Mesodermal cell (in vitro differentiated cells): ENCODE data around the gene TERT. TPM values are rescaled to one million over a fixed set of nuclear protein-coding genes. Genes with fewer than 3 reads are reported as not detected.
"Not testable (repeated sequence)": the region's sequence is repeated elsewhere in the genome, so short reads cannot be mapped to it uniquely, and the experiment has no call there.

Experiments used
- H3K27ac ChIP-seq: 2 replicates; pipeline ENCODE4 v1.7.0; 2013; ENCODE audit warnings: mild to moderate bottlenecking, low read depth, low read length, moderate library complexity; ENCODE audit not compliant: severe bottlenecking
- H3K36me3 ChIP-seq: 2 replicates; pipeline ENCODE4 v1.7.1; 2013; ENCODE audit warnings: mild to moderate bottlenecking, low read length, moderate library complexity; ENCODE audit not compliant: control insufficient read depth, insufficient read depth
- H3K4me1 ChIP-seq: one replicate; pipeline ENCODE4 v1.7.1; 2013; ENCODE audit warnings: mild to moderate bottlenecking, low read length; ENCODE audit not compliant: insufficient read depth, control insufficient read depth, poor library complexity, severe bottlenecking
- H3K4me3 ChIP-seq: 2 replicates; pipeline ENCODE4 v1.7.0; 2013; ENCODE audit warnings: low read length, control low read depth, mild to moderate bottlenecking; ENCODE audit not compliant: insufficient read depth, poor library complexity, severe bottlenecking; ENCODE audit errors: extremely low read depth
- H3K9me3 ChIP-seq: 2 replicates; pipeline ENCODE4 v1.7.1; 2013; ENCODE audit warnings: mild to moderate bottlenecking, low read length, moderate library complexity; ENCODE audit not compliant: control insufficient read depth
- WGBS, 2 experiments: methylation state at CpG; one replicate each; pipeline ENCODE4 v1.1.5; 2013; ENCODE audit warnings: missing lambda C conversion rate in 2 of 2; ENCODE audit not compliant: insufficient coverage in 2 of 2; 5-methylcytosine and 5-hydroxymethylcytosine counted together
- polyA plus RNA-seq, 2 experiments: library from polyadenylated mRNA; stranded (reverse); fragments of 50-300 nt; gene quantifications; one replicate each; pipeline ENCODE4 v1.2.3, GENCODE V29; 2013

The TERT gene
- polyA plus RNA-seq (2013, experiment 1 of 2): 0.96 TPM
- 0.46 TPM for polyA plus RNA-seq (2013, experiment 2 of 2)

DNA sequence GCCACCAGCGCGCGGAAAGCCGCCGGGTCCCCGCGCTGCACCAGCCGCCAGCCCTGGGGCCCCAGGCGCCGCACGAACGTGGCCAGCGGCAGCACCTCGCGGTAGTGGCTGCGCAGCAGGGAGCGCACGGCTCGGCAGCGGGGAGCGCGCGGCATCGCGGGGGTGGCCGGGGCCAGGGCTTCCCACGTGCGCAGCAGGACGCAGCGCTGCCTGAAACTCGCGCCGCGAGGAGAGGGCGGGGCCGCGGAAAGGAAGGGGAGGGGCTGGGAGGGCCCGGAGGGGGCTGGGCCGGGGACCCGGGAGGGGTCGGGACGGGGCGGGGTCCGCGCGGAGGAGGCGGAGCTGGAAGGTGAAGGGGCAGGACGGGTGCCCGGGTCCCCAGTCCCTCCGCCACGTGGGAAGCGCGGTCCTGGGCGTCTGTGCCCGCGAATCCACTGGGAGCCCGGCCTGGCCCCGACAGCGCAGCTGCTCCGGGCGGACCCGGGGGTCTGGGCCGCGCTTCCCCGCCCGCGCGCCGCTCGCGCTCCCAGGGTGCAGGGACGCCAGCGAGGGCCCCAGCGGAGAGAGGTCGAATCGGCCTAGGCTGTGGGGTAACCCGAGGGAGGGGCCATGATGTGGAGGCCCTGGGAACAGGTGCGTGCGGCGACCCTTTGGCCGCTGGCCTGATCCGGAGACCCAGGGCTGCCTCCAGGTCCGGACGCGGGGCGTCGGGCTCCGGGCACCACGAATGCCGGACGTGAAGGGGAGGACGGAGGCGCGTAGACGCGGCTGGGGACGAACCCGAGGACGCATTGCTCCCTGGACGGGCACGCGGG is at the start of gene TERT:
Gene TERT, minus strand, starts transcription at position 234 of the 815 bp plus-strand sequence. Its CDS starts 79 bp downstream, at position 155.
- 2 to 5% methylated on average over 55 to 63 of the region's 102 CpGs for WGBS, 2 experiments
- no peak within 1 kb of the TSS for H3K27ac ChIP-seq
- H3K4me1 ChIP-seq: no peaks in the 10 kb centered on the region
- no peaks in the 10 kb centered on the region for H3K36me3 ChIP-seq
- peak within 1 kb of the TSS; percentile 35 for H3K4me3 ChIP-seq
- no peaks in the 10 kb centered on the region for H3K9me3 ChIP-seq

DNA sequence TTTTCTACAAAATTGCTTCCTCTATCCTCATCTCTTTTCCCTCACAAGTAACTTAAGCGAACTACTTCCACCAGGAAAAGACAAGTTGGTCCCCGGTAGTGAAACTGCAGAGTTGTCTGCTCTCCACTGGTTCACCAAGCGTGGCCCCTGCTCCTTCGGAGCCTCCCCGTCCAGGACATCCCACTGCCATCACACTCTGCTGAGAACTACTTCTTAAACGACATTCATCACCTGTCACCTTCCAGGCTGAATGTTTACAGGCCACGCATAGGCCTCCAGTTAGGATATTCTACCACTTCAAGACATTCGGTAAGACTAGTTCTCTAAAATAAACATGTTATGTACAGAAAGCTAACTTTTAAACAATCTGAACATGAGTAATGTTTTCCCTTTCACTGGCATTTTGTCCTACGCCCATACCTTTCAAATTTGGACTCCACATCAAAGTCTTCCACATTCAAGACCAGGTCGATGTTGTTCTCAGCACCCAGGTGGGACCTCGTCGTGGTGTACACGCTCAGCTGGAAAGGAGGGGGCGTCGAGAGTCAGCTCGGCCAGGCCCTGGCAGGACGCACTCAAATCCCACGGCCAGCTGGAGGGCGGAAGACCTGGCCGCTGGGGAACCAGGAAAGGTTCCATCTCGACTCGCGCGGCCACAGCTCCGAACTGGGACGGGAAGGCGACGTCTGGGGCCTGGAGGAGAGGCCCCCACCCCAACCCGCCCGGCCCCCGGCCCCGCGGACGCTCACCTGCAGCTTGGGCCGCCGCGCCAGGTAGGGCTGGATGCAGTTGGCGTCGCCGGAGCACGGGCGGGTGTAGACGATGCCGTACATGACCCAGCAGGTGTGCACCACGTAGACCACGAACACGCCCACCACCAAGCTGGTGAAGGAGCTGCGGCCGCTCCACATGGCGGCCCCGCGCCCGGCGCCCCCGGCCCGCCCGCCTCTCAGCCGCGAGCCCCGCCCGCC is 49.3 kb upstream of the TERT start:
- 10 to 13% methylated on average over 45 to 46 of the region's 61 CpGs for WGBS, 2 experiments
- Histone ChIP-seq H3K4me3 (peak overlapping the region; percentile 61), H3K27ac (no peak overlapping the region), H3K36me3 (peaks cover 38% of the 10 kb centered on the region), H3K4me1 (peaks cover 13% of the 10 kb centered on the region), H3K9me3 (no peaks in the 10 kb centered on the region)

DNA sequence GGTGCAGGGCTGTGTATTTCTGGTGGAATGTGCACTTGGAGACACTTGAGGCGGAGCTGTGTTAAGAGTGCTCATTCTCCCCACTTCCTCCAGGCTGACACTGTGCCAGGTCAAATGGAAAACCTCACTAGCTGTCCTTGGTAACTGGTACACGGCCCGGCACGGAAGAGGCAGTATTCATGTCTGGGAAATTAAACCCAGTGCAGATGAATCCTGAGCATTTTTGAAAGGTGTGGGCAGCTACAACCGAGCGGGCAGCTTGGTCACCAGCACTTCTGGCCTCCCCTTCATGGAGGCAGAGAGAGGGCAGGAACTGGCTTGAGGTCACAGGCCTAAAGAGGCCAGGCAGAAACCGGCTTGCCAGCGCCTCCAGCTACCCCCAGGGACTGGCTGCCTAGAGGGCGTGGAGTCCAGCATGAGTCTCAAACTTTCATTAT is 48.5 kb upstream of the TERT start:
- H3K9me3 ChIP-seq: no peaks in the 10 kb centered on the region
- 100% methylated on average over 5 to 7 of the region's 9 CpGs for WGBS, 2 experiments
- no peak overlapping the region for H3K27ac ChIP-seq
- H3K4me3 ChIP-seq: peak overlapping the region; percentile 61
- H3K36me3 ChIP-seq: peaks cover 47% of the 10 kb centered on the region
- H3K4me1 ChIP-seq: peaks cover 13% of the 10 kb centered on the region

DNA sequence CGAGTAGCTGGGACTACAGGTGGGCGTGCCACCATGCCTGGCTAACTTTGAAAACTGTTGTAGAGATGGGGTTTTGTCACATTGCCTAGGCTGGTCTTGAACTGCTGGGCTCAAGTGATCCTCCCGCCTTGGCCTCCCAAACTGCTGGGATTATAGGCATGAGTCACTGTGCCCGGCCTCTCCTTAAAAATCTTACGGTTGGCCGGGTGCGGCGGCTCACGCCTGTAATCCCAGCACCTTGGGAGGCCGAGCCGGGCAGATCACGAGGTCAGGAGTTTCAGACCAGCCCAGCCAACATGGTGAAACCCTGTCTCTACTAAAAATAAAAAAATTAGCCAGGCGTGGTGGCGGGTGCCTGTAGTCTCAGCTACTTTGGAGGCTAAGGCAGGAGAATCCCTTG is 47.8 kb upstream of the TERT start:
- H3K27ac ChIP-seq, H3K4me3 ChIP-seq, H3K9me3 ChIP-seq: not testable (repeated sequence)
- Histone ChIP-seq H3K4me1 (peaks cover 13% of the 10 kb centered on the region), H3K36me3 (peaks cover 53% of the 10 kb centered on the region)
- WGBS, 2 experiments: 91 to 94% methylated on average over 12 to 14 of the region's 14 CpGs

DNA sequence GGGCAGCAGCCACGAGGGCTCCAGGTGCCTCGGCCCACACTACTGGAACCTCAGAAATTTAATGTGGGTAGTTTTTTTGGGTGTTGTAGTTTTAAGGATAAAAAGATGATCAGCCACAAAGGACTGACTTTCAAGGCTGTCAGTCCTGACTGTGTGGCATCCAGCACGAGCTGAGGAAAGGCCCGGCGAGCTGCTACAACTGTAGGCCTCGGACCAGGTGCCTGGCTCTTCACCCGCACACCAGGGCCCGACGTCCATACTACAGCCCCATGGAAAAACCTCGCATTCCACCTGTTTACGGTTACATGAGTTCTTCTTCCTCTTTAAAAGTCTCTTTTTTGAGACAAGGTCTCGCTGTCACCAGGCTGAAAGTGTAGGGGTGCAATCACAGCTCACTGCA is 47.4 kb upstream of the TERT start:
- Histone ChIP-seq H3K4me1 (peaks cover 13% of the 10 kb centered on the region), H3K9me3 (no peaks in the 10 kb centered on the region), H3K4me3 (no peak overlapping the region), H3K36me3 (peaks cover 57% of the 10 kb centered on the region), H3K27ac (no peak overlapping the region)
- 94 to 100% methylated on average over 11 to 12 of the region's 12 CpGs for WGBS, 2 experiments

DNA sequence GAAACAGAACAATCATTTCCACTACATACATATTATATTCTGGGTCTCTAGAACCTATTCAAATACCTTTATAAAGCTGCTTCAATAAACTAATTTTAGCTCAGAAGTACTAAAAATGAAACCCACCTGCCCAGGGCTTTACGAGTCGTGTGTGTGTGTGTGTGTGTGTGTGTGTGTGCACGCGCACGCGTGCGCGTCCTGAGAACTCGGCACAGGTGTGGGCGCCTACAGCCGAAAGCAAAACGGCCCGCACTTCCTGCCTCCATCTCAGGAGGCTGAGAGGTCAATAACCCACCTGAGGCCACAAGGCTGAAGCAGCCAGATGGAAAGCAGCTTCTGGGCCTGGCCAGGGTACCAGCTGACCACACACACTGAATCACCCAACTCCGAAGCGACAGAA is 47.0 kb upstream of the TERT start:
- no peak overlapping the region for H3K27ac ChIP-seq

DNA sequence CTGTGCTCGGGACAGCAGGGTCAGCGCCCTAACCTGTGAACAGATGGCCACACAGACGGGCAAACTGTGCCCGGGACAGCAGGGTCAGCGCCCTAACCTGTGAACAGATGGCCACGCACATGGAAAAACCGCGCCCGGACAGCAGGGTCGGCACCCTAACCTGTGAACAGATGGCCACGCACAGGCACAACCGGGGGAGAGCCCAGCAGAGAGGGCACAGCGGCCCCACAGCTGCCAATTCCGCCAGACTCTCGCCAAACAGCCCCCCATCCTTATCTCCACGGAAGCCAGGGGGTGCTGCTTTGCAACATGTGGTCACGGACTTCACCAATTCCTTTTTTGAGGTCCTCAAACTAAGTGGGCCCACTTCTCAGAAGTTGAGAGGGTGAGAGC is 44.9 kb upstream of the TERT start:
- not testable (repeated sequence) for H3K4me3 ChIP-seq, H3K27ac ChIP-seq, H3K9me3 ChIP-seq, H3K4me1 ChIP-seq
- H3K36me3 ChIP-seq: peaks cover 82% of the 10 kb centered on the region
- 92 to 93% methylated on average over 8 to 12 of the region's 17 CpGs for WGBS, 2 experiments

More for the DNA sequence above, 47.0 kb upstream of the TERT start:
- WGBS, 2 experiments: 97 to 100% methylated on average over 2 to 15 of the region's 15 CpGs
- Histone ChIP-seq H3K9me3 (no peaks in the 10 kb centered on the region), H3K36me3 (peaks cover 61% of the 10 kb centered on the region), H3K4me3 (no peak overlapping the region), H3K4me1 (peaks cover 13% of the 10 kb centered on the region)

DNA sequence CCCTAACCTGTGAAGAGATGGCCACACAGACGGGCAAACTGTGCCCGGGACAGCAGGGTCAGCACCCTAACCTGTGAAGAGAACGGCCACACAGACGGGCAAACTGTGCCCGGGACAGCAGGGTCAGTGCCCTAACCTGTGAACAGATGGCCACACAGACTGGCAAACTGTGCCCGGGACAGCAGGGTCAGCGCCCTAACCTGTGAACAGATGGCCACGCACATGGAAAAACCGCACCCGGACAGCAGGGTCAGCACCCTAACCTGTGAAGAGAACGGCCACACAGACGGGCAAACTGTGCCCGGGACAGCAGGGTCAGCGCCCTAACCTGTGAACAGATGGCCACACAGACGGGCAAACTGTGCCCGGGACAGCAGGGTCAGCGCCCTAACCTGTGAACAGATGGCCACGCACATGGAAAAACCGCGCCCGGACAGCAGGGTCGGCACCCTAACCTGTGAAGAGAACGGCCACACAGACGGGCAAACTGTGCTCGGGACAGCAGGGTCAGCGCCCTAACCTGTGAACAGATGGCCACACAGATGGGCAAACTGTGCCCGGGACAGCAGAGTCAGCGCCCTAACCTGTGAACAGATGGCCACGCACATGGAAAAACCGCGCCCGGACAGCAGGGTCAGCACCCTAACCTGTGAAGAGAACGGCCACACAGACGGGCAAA is 44.4 kb upstream of the TERT start:
- H3K4me3 ChIP-seq, H3K9me3 ChIP-seq, H3K27ac ChIP-seq, H3K4me1 ChIP-seq: not testable (repeated sequence)
- peaks cover 87% of the 10 kb centered on the region for H3K36me3 ChIP-seq
- WGBS, 2 experiments: 89 to 91% methylated on average over 10 to 14 of the region's 34 CpGs

DNA sequence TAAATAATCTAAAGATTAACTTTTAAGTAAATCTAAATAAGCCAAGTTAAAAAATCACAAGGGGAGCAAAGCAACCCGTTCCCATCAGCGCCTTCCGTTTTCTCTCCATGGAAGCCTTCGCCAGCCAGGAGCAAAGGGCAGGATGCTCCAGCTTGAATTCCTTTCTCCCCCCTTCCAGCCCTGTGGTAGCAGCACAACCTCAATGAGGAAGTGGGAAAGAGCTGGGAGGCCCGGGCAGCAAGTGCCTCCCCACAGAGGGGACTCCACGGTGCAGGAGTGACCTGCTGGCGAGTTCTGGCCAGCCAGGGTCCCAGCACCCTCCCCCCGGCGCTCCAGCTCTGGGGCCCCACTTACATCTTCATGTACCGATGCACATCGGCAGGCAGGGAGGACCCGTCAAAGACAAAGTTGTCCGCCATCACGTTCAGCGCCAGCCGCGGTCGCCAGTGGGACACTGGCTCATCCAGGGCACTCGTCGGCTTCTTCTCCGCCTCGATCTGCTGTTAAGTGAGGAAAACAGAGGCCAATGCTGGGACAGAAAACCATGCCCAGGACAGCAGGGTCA is 43.7 kb upstream of the TERT start:
- Histone ChIP-seq H3K4me3 (no peak overlapping the region), H3K4me1 (peaks cover 4% of the 10 kb centered on the region), H3K9me3 (no peaks in the 10 kb centered on the region), H3K36me3 (peaks cover 94% of the 10 kb centered on the region), H3K27ac (no peak overlapping the region)
- WGBS, 2 experiments: 96 to 97% methylated on average over 19 to 21 of the region's 22 CpGs

DNA sequence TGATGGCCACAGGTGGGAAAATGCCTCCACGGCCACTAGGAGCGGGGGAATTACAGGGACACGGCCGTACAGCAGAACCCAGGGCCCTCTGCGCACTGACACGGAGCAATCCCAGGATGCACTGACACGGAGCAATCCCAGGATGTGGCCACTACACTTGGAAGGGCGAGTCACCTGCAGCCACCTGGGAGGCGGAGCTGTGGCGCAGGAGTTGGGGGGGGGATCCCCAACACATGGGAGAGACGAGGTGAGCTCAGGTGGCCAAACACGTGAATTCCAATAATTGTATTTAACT is 43.3 kb upstream of the TERT start:
- 92 to 96% methylated on average over 8 to 10 of the region's 12 CpGs for WGBS, 2 experiments
- Histone ChIP-seq H3K4me3 (no peak overlapping the region), H3K27ac (no peak overlapping the region), H3K4me1 (no peaks in the 10 kb centered on the region), H3K36me3 (peaks cover 94% of the 10 kb centered on the region), H3K9me3 (no peaks in the 10 kb centered on the region)
